HG03108 (cell line): ENCODE results near the gene GPD2.

Source experiments
- ATAC-seq: cut with Tn5 transposase; IDR thresholded peaks from one replicate; pipeline ENCODE4 v1.9.1; 2021; ENCODE audit warnings: moderate library complexity; ENCODE audit not compliant: unreplicated experiment

The GPD2 gene

DNA sequence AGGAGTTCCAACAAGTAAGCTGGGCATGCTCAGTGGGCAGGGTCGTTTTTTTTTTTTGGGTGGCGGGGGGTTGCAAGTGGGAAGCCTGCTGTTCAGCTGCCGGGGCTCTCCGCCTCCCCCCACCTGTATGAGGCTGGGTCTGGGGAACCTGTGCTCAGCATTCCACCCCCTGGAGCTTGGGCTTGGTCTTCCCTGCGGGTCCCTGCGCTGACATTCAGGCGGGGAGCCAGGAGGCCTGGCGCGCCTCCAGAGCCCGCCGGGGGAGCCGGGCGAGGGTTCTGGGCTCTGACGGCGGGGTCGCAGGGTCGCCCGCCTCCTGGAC is 822 bp upstream of the GPD2 start:
- no peak for ATAC-seq

DNA sequence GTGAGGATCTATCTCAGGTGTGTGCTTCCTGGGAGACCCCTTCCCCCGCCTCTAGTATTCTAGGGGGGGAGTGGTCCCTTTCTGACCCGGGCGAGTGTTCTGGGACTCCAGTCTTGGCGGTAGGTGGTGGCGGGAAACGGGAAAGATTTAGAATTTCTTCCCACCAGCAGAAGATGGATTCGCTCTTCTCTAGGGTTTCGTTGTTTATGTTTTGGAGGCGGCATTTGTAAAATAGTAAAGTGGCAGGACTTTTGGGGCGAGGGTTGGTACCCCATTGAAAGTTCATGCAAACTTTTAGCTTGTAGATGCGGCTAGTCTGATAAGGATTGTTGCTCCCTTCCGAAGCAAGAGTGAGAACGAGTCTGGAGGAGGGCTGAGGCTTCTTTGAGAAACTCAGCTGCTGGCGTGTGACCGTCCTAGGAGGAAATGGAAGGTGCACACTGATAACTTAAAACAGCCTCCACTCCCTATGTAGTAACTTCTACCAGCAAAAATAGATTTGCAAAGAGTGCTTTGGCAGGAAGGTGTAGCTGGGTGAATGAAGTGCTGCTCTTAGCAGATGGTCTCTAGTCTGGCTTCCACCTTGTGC is 412 bp downstream of the GPD2 start:
- ATAC-seq: peak; percentile 40

DNA sequence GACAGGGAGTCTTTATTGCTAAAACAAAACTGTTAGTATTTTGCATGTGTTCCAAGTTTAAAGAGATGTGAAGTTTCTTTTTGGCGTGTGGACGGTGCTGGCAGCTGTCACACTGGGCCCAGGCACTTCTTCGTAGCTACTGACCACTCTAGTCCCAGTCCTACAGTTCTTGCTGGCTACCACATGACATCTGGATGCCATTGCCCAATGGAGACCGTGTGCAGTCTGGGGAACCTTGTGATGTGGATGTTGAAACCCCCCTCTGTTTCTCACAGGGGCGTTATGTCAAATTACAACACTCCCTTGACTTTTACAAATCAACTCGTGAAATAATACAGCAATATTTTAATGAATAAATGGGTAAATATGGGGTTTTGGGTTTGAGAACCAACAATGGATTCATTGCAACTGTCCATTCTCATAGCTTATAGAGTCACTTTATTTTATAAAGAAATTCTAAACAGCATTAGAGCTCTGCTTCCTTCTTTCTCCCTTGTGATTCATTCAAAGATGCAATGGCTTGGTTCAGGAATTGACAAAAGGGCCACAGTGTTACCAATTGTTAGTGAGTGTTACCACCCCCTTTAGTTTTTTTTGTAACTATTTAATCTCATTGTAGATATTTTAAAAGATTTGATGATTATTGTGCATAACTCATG is 1.2 kb downstream of the GPD2 start:
- ATAC-seq: peak; percentile 16

DNA sequence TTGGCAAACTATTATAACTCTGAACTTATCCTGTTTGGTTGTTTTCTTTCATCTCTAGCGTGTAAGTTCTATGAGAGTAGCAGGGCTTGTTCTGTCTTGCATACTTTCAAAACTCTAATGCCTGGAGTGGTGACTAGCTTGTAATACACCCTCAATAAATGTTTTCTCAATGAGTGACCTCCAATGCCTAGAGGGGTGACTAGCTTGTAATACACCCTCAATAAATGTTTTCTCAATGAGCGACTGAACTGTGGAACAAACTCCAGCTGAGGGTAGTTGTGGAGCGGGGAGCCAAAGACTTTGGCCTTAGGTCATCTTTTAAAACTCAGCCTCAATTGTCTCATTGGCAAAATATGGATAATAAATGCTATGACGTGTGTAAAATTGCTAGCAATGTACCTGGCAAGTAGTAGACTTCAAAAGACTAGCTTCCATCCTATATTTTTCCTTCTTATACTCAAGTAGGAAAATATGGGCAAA is 1.8 kb downstream of the GPD2 start:
- no peak for ATAC-seq

DNA sequence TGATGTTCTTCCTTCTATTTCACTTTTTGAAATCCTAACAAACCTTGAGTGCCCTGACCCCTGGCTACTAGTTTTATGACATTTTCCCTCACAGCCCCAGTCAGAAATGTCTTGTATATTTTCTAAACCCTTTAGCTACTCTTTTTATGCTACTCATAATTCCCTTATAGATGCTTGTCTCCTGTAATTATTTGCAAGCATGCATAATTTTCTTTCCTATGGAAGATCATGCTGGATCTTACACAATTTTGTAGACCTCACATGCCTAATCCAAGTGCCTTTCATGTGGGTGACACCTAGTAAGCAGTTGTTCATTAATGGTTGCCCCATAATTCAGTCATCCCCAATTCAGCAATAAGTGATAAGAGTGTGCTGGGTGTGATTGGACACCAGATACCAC is 6.9 kb downstream of the GPD2 start:
- no peak for ATAC-seq

DNA sequence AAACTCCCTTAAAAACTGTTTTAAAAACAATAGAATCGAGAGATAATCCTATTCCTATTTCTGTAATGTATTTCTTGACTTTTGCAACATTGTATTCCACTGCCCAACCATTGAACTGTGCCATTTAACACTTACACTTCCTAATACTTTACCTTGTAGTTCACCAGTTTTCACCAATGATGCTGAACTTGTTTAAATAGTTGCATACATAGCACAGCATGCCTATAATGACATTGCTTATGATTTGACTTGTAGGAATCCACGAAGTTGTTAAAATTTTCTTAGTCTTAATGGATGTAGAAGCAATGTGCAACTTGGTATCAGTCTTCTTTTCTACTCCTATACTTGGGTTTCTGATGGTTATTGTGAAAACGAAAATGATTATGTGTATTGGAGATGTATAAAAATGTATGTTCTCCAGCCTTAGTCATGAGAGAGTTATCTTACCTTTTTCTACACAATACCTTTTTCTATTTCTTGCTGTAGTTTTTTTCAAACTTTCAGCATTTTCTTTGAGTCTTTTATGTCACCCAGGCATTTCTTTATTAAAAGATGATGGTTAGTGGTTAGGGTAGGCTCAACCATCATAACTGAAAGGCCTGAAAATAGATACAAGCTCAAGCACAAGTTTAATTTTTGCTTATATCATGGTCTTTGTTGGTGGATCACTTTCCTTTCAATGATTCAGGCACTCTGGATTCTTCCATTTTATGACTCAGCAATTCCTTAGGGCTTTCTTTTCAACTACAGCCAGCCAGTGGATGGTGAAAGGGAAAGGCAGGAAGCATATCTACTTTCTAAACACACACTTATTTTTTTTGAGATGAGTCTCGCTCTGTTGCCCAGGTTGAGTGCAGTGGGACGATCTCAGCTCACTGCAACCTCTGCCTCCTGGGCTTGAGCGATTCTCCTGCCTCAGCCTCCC is 9.4 kb downstream of the GPD2 start:
- ATAC-seq: peak; percentile 60

DNA sequence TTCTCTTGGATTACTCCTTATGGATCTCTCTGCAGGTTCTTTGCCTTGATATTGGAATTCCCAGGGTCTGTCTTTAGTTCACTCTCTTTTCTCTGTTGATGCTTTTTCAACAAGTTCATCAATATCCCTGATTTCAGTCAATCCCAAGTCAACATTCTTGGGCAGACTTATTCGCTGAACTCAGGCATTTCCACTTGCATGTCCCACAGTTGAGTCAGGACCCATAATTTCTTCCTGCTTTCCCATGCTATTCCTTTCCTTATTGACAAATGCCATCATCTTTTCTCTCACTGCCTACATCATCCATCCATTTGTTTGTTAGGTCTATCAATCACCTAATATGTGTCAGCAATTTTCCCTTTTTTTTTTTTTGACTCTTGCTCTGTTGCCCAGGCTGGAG is 11.6 kb downstream of the GPD2 start:
- no peak for ATAC-seq

DNA sequence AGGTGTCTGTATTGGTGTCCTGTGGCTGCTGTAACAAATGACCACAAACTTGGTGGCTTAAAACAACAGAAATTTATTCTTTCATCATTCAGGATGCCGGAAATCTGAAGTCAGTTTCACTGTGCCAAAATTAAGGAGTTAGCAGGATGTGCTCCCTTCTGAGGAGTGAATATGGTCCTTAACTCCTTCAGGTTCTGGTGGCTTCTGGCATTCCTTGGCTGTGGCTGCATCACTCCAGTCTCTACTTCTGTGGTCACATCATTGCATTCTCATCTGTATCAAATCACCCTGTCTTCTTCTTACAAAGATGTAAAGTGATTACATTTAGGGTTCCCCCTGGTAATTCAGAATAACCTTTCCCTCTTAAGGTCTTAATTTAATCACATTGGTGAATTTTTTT is 12.6 kb downstream of the GPD2 start:
- ATAC-seq: no peak

DNA sequence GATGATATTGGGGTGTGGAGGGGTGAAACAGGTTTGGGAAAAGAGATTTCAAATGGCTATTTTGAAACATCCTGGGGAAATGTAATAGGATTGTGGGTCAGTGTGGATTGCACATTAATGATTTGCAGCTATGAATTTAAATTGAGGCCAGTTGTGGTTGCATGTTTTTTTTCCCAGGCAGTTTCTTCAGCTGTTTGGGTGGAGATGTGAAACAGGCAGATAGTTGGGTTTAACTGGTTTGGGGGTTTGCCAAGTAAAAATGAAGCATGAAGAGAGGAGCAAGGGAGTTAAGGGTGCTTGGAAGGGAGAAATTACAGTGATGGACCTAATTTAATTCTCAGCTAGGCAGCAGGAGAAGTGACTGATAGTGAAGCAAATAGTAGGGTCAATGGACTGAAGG is 16.8 kb downstream of the GPD2 start:
- ATAC-seq: no peak

DNA sequence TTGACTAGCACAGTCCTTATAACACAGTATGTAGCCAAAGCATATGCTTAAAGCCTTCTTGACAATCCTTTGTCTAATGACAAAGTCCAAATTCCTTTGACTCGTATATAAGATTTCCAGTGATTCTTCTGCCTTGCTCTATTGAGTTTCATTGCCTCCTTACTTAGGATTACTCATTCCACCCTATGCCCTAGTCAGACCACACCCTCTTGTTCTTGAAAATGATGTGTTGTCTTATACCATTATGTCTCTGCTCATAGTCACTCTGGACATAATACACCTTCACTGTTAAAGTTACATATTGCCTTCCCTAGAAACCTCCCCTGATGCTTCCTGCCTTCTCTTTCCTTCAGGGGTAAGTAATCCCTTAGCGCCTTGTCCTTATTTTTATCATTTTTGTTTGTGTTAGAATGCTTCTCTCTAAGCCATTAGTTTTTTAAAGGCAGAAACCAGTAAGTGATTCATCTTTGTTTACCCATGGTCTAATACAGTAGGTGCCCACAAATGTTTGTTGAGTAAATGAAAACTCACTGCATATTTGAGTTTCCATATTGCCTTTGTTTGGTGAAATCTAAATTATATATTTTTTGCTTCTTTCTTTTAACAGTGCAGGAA is 19.3 kb downstream of the GPD2 start:
- no peak for ATAC-seq

DNA sequence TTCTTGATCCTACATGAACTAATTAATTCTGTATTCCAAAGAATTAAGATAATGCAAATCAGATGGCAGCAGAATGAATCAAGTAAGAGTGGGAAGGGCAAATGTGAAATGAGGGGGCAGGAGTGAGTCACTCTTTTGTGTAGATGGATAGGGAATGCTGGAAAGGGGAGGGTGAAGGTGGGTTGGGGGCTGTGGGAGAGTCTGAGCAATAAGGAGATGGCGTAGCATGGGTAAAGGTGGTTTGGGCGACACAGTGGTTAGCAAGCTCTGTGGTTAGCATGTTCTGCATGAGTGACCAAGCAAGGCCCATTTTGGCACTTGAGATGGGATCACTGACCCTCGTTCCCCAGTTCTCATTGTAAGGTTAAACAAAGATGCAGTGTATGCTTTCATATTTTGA is 20.4 kb downstream of the GPD2 start:
- peak; percentile 76 for ATAC-seq

DNA sequence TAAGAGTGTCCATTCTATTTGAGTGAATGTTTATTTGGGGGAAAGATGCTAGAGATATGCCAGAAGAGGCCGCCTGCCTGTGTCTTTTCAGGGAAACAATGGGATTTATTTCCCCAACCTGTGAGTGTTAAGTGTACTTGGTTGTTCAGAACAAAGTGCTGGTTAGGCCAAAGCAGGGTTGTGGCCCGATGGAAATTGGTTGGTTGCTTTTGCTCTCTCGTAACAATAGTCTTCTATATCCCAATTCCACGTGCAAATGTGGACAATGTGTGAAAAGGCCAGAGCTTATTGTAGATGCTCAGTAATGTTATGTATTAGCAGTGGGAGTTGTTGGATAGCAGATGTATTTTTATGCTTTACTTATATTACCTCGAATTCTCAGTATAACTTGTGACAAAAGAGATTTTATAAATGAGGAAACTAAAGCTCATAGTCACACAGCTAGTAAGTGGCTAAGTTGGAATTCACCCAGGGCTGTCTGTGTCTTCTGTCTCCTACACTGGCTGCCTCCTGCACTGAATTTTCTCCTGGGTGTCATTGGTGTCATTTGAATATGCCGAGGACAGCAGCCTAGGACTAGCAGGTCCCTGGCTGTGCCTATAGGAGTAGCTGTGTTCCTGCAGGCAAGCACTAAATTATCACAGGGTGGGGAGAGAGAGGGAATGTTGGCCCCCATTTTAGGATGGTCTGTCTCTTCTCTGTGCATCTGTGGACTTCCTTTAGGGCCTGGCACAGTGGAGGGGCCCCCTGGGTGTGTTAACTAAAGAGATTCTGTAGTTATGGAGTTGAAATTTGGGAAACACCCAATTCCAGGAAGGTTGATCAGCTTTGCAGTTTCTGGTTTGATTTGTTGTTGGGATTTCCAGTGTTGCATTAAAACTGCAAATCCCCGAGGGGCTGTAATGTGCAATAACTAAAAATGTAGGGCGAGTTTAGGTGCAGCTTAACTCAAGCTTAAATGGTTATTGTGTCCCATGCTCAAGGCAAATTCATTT is 21.6 kb downstream of the GPD2 start:
- no peak for ATAC-seq

DNA sequence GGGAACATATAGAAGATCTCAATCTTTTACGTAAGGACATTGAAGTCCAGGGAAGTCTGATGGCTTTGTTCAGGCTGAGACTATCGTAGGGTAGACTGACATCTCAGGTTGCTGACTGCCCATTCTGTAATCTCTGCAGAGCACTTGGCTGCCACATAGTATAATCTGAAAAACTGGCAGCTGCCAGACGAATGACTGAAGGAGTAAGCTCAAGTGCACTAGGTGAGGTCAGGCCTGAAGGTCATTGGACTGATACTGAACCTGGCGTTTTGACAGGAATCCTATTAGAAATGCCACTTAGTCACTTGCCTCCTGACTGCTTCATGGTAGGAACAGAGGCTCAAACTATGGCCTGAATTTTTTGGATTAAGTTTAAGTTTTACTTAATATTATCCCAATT is 23.5 kb downstream of the GPD2 start:
- ATAC-seq: no peak

DNA sequence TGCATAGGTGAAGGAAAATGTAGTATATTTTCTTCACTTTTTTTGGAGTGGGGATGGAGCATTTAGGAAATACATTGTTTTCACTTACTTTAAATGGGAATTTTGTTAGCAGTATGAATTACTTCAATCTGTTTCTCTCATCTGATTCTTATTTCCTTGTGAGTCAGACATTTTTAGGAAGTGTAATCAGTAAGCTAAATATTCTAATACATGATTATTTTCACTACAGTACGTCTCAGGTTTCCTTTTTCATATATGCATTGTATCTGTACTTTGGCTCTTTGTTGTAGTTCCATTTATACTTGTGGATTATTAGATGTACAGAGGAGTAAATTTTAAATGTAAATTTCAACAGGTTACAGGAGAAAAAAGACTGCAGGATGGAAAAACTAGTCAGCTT is 27.9 kb downstream of the GPD2 start:
- no peak for ATAC-seq

DNA sequence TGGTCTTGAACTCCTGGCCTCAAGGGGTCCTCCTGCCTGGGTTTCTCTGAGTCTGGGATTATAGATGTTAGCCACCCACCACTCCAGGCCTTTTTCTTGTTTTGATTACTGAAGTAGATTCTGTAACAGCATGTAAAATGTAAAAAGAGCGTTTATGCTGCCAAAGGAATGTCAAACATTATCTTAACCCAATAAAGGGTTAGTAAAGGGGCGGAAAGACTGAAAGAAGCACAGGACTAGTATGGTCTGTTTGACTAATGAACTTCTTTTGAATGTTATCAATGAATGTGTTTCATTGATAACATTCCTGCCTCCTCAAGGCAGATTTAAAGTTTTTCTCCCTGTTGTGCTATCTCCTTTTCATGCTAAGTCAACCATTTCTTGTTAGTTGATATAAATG is 29.4 kb downstream of the GPD2 start:
- no peak for ATAC-seq

DNA sequence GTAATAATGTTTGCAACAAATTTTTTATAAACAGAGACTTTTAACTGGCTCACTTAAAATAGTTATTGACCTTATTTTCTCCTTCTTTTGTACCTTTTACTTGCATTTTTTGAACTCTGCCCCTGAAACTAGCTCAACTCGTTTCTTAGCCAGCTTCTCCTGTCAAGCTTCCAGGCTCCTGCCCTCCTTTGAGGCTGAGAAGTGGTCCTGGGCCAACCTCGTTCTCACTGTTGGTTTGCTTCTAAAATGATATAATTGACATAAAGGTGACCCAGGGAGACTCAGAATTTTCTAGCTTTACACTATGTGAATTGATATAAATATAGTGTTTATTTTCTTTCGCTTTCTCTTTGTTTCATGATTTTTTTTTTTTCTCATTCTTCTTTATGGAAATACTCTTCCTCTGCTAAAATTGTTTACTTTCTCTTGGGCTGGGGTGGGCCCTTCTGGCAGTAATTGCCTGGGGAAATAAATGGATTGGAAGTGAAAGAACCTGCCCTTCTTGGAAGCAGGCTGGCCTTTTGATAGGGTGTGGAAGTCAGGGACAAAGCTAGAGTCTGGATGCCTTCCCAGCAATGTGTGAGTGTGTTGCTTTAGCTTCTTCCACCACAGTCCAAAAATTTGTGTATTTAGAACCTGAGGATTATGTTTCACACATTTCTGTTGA is 30.7 kb downstream of the GPD2 start:
- no peak for ATAC-seq

DNA sequence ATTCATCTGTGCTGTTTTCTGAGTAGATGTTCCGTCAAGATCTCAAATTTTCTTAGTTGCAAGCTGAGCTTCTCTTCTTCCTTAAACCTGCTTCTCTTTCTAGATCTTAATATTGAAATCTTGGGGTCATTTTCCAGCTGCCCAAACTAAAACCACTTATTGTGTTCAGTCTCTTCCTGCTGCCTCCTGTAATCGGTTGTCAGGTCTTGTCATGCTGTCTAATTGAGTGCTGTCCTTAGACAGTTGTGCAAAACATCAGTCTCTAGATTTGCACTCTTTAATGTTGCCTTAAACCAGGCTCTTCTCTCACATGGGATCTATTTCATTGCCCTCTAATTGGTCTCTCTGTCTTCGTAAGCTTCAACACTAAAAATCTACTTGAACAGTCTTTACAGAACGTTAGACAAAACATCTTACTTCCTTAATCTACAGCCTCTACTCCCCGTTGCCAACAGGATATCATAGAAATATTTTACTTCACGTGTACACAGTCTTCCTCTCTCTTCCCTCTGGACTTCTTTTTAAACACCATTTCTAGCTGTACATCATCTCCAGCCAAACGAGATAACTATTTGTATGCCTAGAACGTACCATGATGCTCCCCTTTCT is 34.9 kb downstream of the GPD2 start:
- ATAC-seq: no peak

DNA sequence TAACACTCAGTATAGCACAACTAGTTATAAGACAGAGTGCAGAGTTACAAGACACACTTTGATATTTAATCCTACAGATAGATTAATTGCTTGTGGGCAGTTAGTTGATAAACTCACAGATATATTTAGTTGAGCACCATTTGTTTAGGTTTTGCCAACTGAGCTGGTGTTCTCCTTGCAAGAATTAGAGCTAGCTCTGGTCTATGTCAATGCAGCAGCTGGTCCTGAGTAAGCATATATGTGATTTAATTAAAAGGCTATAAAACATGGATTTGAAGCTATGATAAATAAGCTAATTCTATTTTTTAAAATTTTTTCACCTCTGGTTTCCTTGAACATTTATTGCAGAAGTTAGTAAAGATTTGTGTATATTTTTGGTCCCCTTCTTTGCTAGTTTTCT is 35.6 kb downstream of the GPD2 start:
- ATAC-seq: no peak

DNA sequence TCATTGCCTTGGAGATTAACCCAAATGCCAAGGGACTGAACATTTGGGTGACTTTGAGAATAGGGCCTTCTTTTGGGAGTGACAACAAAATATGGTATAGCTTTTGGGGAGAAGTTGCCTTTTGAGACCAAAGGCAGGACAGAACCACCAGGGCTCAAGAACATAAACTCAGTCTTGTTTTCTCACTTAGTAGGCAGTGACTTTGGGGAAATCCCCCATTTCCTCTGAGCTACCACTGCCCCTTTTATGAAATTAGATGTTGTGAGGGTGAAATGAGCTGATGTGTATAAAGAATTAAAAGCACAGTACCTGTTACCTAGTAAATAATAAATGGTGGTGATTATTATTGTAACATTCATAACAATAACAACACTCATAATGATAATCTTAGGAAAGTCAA is 36.5 kb downstream of the GPD2 start:
- peak; percentile 38 for ATAC-seq

DNA sequence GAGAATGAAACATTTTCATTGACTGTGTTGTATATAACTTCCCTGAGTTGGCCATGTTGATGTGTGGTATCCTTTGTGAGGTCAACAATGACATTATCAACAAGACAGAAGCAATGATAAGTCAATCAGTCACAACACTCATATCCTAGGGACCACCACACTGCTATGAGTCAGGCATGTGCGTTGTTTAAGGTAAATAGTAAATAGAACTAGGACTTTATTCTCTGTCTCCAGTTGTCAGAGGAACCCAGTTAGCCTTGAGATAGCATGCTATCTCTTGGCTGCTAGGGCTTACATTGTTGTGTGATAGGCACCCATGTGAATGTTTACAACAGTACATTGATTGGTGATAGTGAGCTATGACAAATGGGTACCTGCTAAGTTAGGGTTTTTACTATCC is 37.3 kb downstream of the GPD2 start:
- no peak for ATAC-seq
